Measurements from ENCODE around the gene WSB1. TPM values are rescaled to one million over a fixed set of nuclear protein-coding genes. Genes with fewer than 3 reads are reported as not detected.

Gene WSB1
- total and polyA plus RNA-seq, 2 of the 8 experiments (the other 6 are each of a cell fraction or from before 2014, with no cell fraction given) = 113 to 140 TPM

- Histone ChIP-seq H3K14ac (ENCODE audit: insufficient read length) (no peak overlapping the region), H3K4me1 (replicated peaks in 1 of 4; ENCODE audit: control insufficient read depth in 3 of 4, insufficient read depth in 4 of 4, low read length in 3 of 4) (no peaks in the 10 kb centered on the region), H2BK20ac (ENCODE audit: low read length) (no peak overlapping the region), H2BK5ac (ENCODE audit: low read depth, low read length) (no peak overlapping the region), H4K20me1 (replicated peaks in 1 of 2; ENCODE audit: control insufficient read depth in 1 of 2, insufficient read depth in 2 of 2, low read length in 2 of 2) (no peaks in the 10 kb centered on the region), H3K4ac (replicated peaks; ENCODE audit: insufficient read length, low read depth, low read length) (no peak overlapping the region), H3K9me3 (ENCODE audit: insufficient read depth in 2 of 2, low read depth in 1 of 2, low read length in 1 of 2) (no peaks in the 10 kb centered on the region), H2BK12ac (ENCODE audit: low read depth, low read length) (no peak overlapping the region), H2BK15ac (ENCODE audit: low read length) (no peak overlapping the region), H3K27ac (ENCODE audit: low read depth, low read length) (no peak overlapping the region), H3K18ac (ENCODE audit: extremely low read depth, low read length) (no peak overlapping the region), H3K23ac (ENCODE audit: insufficient read length) (no peak overlapping the region), H3K4me3 (ENCODE audit: extremely low read depth in 1 of 4, insufficient read depth in 2 of 4, low read depth in 3 of 4, low read length in 4 of 4) (no peak overlapping the region), H3K79me1 (ENCODE audit: low read depth, low read length) (no peaks in the 10 kb centered on the region), H2BK120ac (replicated peaks; ENCODE audit: low read depth, low read length) (no peak overlapping the region), H3K27me3 (replicated peaks in 1 of 4; ENCODE audit: control insufficient read depth in 3 of 4, extremely low read depth in 1 of 4, insufficient read depth in 3 of 4, low read length in 3 of 4) (no peaks in the 10 kb centered on the region; a peak in 1 of 7 replicates), H4K8ac (ENCODE audit: extremely low read depth, insufficient read depth, low read length) (no peak overlapping the region), H2AK5ac (ENCODE audit: low read depth, low read length) (no peak overlapping the region), H3K4me2 (ENCODE audit: insufficient read depth in 1 of 2, low read depth in 2 of 2, low read length in 2 of 2) (no peak overlapping the region), H4K91ac (replicated peaks; ENCODE audit: insufficient read length, low read length) (no peak overlapping the region), H3K79me2 (ENCODE audit: control insufficient read depth in 1 of 2, insufficient read depth in 2 of 2, low read length in 2 of 2) (no peaks in the 10 kb centered on the region), H3K36me3 (ENCODE audit: control insufficient read depth in 2 of 4, insufficient read depth in 4 of 4, low read length in 3 of 4) (no peaks in the 10 kb centered on the region), H4K5ac (ENCODE audit: insufficient read length, low read depth, low read length) (no peak overlapping the region), H3K9ac (replicated peaks in 1 of 4; ENCODE audit: extremely low read depth in 1 of 4, low read depth in 3 of 4, low read length in 3 of 4) (no peak overlapping the region), H3K56ac (replicated peaks; ENCODE audit: insufficient read length, low read depth, low read length) (no peak overlapping the region), H3K23me2 (ENCODE audit: low read depth, low read length) (no peaks in the 10 kb centered on the region), H2AFZ (ENCODE audit: low read length) (no peak overlapping the region)
- TF ChIP-seq SP4 (IDR thresholded peaks at IDR 0.05; ENCODE audit: low read length) = no peak
- TF ChIP-seq HDAC6 (IDR thresholded peaks at IDR 0.05; ENCODE audit: low read depth, low read length) = no peak
- no peak for TF ChIP-seq TBP (IDR thresholded peaks at IDR 0.05; ENCODE audit: low read depth, low read length)
- TF ChIP-seq SP1 (IDR thresholded peaks at IDR 0.05; ENCODE audit: low read depth, low read length) = no peak
- TF ChIP-seq JUND (IDR thresholded peaks at IDR 0.05; ENCODE audit: low read length) = no peak
- no peak for TF ChIP-seq SIX5 (IDR thresholded peaks at IDR 0.05; ENCODE audit: low read depth, low read length)
- TF ChIP-seq BACH1 (IDR thresholded peaks at IDR 0.05; ENCODE audit: low read length) = no peak
- TF ChIP-seq SAP30 (IDR thresholded peaks at IDR 0.05; ENCODE audit: insufficient read depth, insufficient replicate concordance, low read length) = no peak
- TF ChIP-seq CBX5 (IDR thresholded peaks at IDR 0.05; ENCODE audit: low read depth, low read length) = no peak
- no peak for TF ChIP-seq SRF (IDR thresholded peaks at IDR 0.05; ENCODE audit: low read depth, low read length)
- FAIRE-seq (no peak), DNase-seq (ENCODE audit: low read depth in 1 of 2, low spot score in 2 of 2) (no peak)
- ChIA-PET CTCF (ENCODE audit: partially characterized antibody) (interaction anchor here (1.5 to 2.4 kb wide), 2 partner anchors 37 to 47 kb away, joined by 3 to 4 read pairs; no protein-coding TSS in a partner anchor), POLR2A (ENCODE audit: partially characterized antibody) (interaction anchor here (5.7 kb wide), 1 partner anchor 9 kb away, joined by 46 read pairs; the partner anchor contains the start of gene WSB1)
Observed at GRCh38 chr17:27283751-27284150, 10.2 kb upstream of the WSB1 start.

Data from H1 (cell line).